Adrenal gland (tissue), 12 donors: Measurements from ENCODE around the gene TEAD1. TPM values are rescaled to one million over a fixed set of nuclear protein-coding genes. Genes with fewer than 3 reads are reported as not detected.

Experiments
- DNase-seq, 7 donors: peaks; one replicate each; pipeline ENCODE4 v3.0.0-alpha.2; 2019 to 2020
- H3K27ac ChIP-seq, 5 donors: fragments of 200-600 bp; sonication (generic) in 4 of 5; 1 replicate in 3 of 5; 2 replicates in 2 of 5; pipeline versions ENCODE4 v1.5.1 to v1.8.0; 2016 to 2020; ENCODE audit warnings: mild to moderate bottlenecking in 1 of 5
- H3K27me3 ChIP-seq: fragments of 200-600 bp; 2 replicates; pipeline ENCODE4 v1.8.0; 2021
- H3K36me3 ChIP-seq, 2 donors: fragments of 200-600 bp; replicated peaks in 1 of 2; 1 replicate in 1 of 2; 2 replicates in 1 of 2; pipeline versions ENCODE4 v1.5.1 to v1.8.0; 2018 to 2022
- H3K4me1 ChIP-seq, 2 donors: fragments of 200-600 bp; replicated peaks in 1 of 2; 1 replicate in 1 of 2; 2 replicates in 1 of 2; pipeline versions ENCODE4 v1.5.1 to v1.8.0; 2018 to 2021
- H3K4me3 ChIP-seq, 4 donors: fragments of 200-600 bp; sonication (generic) in 3 of 4; one replicate each; pipeline ENCODE4 v1.5.1; 2016 to 2018
- H3K9me3 ChIP-seq, 3 donors: fragments of 200-600 bp; sonication (generic) in 1 of 3; replicated peaks in 1 of 3; 1 replicate in 2 of 3; 2 replicates in 1 of 3; pipeline versions ENCODE4 v1.5.1 to v1.8.0; 2016 to 2021
- POLR2A ChIP-seq, 2 donors: fragments of 450-650 bp; IDR thresholded peaks; one replicate each; pipeline ENCODE4 v1.6.1; 2017; ENCODE audit warnings: antibody characterized with exemption in 2 of 2, mild to moderate bottlenecking in 2 of 2, moderate library complexity in 1 of 2
- WGBS, 4 donors: extraction: QIAGEN DNeasy Blood & Tissue Kit in 2 of 4; methylation state at CpG; one replicate each; pipeline versions ENCODE4 v1.1.5 to v1.1.7; 2013 to 2017; 5-methylcytosine and 5-hydroxymethylcytosine counted together
- intact Hi-C, 2 donors: fragments of 100-400 bp; cut with DNase I; formaldehyde crosslinking; loops; one replicate each; pipeline versions ENCODE4 v1.14.1 to v1.15.0; 2022 to 2023
- polyA plus RNA-seq, 3 donors: library from polyadenylated mRNA; stranded (reverse); fragments of 200-250 nt in 2 of 3; fragments of 350-450 nt in 1 of 3; fragmentation: Illumina TruSeq in 1 of 3; extraction: RNeasy Lipid Tissue Mini Kit (QIAGEN cat#74804) in 1 of 3; gene quantifications; one replicate each; pipeline ENCODE4 v1.2.3, GENCODE V29; 2013 to 2014
- total RNA-seq, 9 donors: library from RNA; depleted of rRNA in 4 of 9; stranded (reverse); fragments of >200 nt in 4 of 9; fragments of 120-200 nt in 1 of 9; fragmentation: NEBNext Ultra II Directional in 1 of 9; extraction: Animal tissue kit (Norgen Biotek cat#: 25700) in 1 of 9; gene quantifications; one replicate each; pipeline versions ENCODE4 v1.1.0 to v1.2.4, GENCODE V29; 2013 to 2023
- TF ChIP-seq, protein P1 (sequence below), 6 experiments: fragments of 450-650 bp in 4 of 6; fragments of 200-600 bp in 2 of 6; sonication (generic) in 1 of 6; IDR thresholded peaks; 1 replicate in 5 of 6; 2 replicates in 1 of 6; pipeline versions ENCODE4 v1.5.1 to v1.8.0; 2016 to 2021; ENCODE audit warnings: antibody characterized with exemption in 6 of 6, mild to moderate bottlenecking in 2 of 6, moderate library complexity in 1 of 6
- donor health status: healthy with polysubstance abuse.
- donor health status: Bipolar disorder and iron deficiency.
- donor health status: DM: yes; HTN: yes; CAD: no.
- donor health status: DM: no; HTN: no; CAD: no.
- donor health status: DM: no; HTN: no; CAD: no.
- donor health status: DM: yes; HTN: yes; CAD: no.

Gene TEAD1
- total and polyA plus RNA-seq, 12 donors = 3.9 to 49.9 (median 35.1) TPM

DNA sequence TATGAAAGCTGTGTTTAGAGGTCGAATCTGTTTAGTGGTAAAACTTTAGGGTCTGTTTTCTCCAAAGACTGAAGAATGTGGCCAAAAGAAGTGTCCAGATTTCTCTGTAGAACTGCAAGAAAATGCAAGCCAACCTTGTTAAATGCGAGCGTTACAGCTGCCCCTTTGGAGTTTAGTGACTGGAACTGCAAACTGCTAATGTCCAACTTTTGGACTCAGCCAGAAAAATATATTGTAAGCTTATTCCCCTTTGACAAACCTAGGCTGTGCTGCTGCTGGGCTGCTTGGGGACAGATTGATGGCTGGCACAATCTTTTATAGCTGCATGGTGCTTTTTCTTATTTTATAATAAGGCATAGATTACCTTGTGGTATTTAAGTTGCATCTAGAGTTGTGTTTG is 3.9 kb downstream of the TEAD1 start:
- peaks cover 9 to 23% of the 10 kb centered on the region in 2 donors for H3K4me1 ChIP-seq
- no peaks in the 10 kb centered on the region for H3K9me3 ChIP-seq
- H3K27me3 ChIP-seq = no peaks in the 10 kb centered on the region
- TF ChIP-seq POLR2A (IDR thresholded peaks at IDR 0.05) = no peak
- TF ChIP-seq, protein P1, sequence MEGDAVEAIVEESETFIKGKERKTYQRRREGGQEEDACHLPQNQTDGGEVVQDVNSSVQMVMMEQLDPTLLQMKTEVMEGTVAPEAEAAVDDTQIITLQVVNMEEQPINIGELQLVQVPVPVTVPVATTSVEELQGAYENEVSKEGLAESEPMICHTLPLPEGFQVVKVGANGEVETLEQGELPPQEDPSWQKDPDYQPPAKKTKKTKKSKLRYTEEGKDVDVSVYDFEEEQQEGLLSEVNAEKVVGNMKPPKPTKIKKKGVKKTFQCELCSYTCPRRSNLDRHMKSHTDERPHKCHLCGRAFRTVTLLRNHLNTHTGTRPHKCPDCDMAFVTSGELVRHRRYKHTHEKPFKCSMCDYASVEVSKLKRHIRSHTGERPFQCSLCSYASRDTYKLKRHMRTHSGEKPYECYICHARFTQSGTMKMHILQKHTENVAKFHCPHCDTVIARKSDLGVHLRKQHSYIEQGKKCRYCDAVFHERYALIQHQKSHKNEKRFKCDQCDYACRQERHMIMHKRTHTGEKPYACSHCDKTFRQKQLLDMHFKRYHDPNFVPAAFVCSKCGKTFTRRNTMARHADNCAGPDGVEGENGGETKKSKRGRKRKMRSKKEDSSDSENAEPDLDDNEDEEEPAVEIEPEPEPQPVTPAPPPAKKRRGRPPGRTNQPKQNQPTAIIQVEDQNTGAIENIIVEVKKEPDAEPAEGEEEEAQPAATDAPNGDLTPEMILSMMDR (IDR thresholded peaks at IDR 0.05) = no peak
- DNase-seq = no peak
- H3K27ac ChIP-seq = peak overlapping the region in 1 of 5 donors; percentile 29
- intact Hi-C loops = loop anchor here (10.0 kb wide), 2 partner anchors 137 to 207 kb away; no protein-coding TSS in a partner anchor
- H3K4me3 ChIP-seq = peak overlapping the region in 1 of 4 donors; percentile 5
- WGBS, 4 donors = 72 to 81% (median 77%) methylated on average over 3 of the region's 3 CpGs
- no peaks in the 10 kb centered on the region for H3K36me3 ChIP-seq

- Histone ChIP-seq H3K27me3 (no peaks in the 10 kb centered on the region), H3K36me3 (no peaks in the 10 kb centered on the region), H3K4me3 (no peak overlapping the region), H3K9me3 (no peaks in the 10 kb centered on the region), H3K4me1 (peaks cover 13 to 29% of the 10 kb centered on the region in 2 donors), H3K27ac (peak overlapping the region in 1 of 5 donors; percentile 29)
- intact Hi-C loops = loop anchor here (10.0 kb wide), 2 partner anchors 136 to 206 kb away; no protein-coding TSS in a partner anchor
- DNase-seq = no peak
- TF ChIP-seq, protein P1 (IDR thresholded peaks at IDR 0.05) = no peak
- no peak for TF ChIP-seq POLR2A (IDR thresholded peaks at IDR 0.05)
- 76 to 87% (median 83%) methylated on average over 5 of the region's 5 CpGs for WGBS, 4 donors
Observed at GRCh38 chr11:12678991-12679390, 4.8 kb downstream of the TEAD1 start.

GRCh38 chr11:12679471-12679870 is 5.2 kb downstream of the TEAD1 start:
- Histone ChIP-seq H3K27ac (peak overlapping the region in 1 of 5 donors; percentile 29), H3K4me1 (peaks cover 15 to 34% of the 10 kb centered on the region in 2 donors), H3K4me3 (no peak overlapping the region), H3K36me3 (no peaks in the 10 kb centered on the region), H3K27me3 (no peaks in the 10 kb centered on the region), H3K9me3 (no peaks in the 10 kb centered on the region)
- no peak for DNase-seq
- TF ChIP-seq POLR2A (IDR thresholded peaks at IDR 0.05) = no peak
- TF ChIP-seq, protein P1 (IDR thresholded peaks at IDR 0.05) = no peak
- intact Hi-C loops = loop anchor here (10.0 kb wide), 2 partner anchors 135 to 205 kb away; no protein-coding TSS in a partner anchor

DNA sequence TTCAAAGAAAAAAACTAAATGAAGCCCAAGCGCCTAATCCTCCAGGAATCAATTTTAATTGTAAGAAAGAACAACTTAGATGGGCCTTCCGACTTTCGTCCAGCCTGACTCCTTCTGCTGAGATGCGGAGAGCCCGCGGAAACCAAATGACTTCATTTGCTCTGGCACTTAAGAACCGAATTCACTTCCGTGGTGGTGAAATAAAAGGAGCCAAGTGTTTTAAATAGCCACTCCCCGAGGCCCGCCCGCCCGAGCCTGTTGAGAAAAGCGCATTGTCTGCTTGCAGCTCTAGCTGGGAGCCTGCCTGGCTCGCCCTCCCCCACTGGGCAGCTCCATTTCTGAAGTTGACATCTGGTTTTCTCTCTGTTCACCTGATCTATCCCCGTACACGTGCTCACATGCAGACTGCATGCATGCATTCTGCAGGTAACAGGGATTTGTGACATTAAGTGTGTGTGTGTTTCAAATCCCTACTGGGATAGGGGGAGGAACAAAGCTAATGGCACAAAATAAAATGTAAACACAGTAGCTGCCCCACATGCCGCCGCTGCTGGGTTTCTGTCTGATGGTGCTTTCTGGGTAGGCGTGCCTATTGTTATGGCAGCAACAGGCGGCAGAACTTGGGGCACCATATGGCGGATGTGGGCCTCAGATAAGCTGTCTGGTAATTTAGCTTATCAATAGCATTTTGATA is 6.2 kb downstream of the TEAD1 start:
- H3K36me3 ChIP-seq = no peaks in the 10 kb centered on the region
- no peaks in the 10 kb centered on the region for H3K9me3 ChIP-seq
- H3K4me3 ChIP-seq = no peak overlapping the region
- no peak for TF ChIP-seq POLR2A (IDR thresholded peaks at IDR 0.05)
- H3K27me3 ChIP-seq = no peaks in the 10 kb centered on the region
- H3K4me1 ChIP-seq = peaks cover 15 to 37% of the 10 kb centered on the region in 2 donors
- peak overlapping the region in 1 of 5 donors; percentile 2 for H3K27ac ChIP-seq
- intact Hi-C loops = no loop called here
- peak in 5 of 7 donors; percentile 14 to 86 (median 41) for DNase-seq
- 56 to 73% (median 61%) methylated on average over 21 of the region's 21 CpGs for WGBS, 4 donors

- H3K4me1 ChIP-seq = peaks cover 15 to 35% of the 10 kb centered on the region in 2 donors
- H3K4me3 ChIP-seq = no peak overlapping the region
- H3K27me3 ChIP-seq = no peaks in the 10 kb centered on the region
- no peak for DNase-seq
- no peak for TF ChIP-seq POLR2A (IDR thresholded peaks at IDR 0.05)
- TF ChIP-seq, protein P1 (IDR thresholded peaks at IDR 0.05) = no peak
- H3K36me3 ChIP-seq = no peaks in the 10 kb centered on the region
- 80 to 89% (median 85%) methylated on average over 2 of the region's 2 CpGs for WGBS, 4 donors
- intact Hi-C loops = no loop called here
- no peak overlapping the region for H3K27ac ChIP-seq
- no peaks in the 10 kb centered on the region for H3K9me3 ChIP-seq
Observed at GRCh38 chr11:12680940-12681258, 6.7 kb downstream of the TEAD1 start.
